Keratinocyte (primary cell): ENCODE measurements around the gene FCHSD1.

ENCODE experiments used
- EZH2 ChIP-seq: IDR thresholded peaks from one replicate; pipeline ENCODE4 v1.6.1; 2012; ENCODE audit warnings: inconsistent platforms, mild to moderate bottlenecking, low read length, moderate library complexity
- TF ChIP-seq, protein P1 (sequence below), 3 experiments: IDR thresholded peaks in 1 of 3; conservative IDR thresholded peaks in 1 of 3; optimal IDR thresholded peaks in 1 of 3; 2 replicates in 2 of 3; 3 replicates in 1 of 3; pipeline versions ENCODE3 to v1.5.1; 2011; ENCODE audit warnings: low read length in 3 of 3, mild to moderate bottlenecking in 3 of 3, moderate library complexity in 2 of 3, control low read depth in 1 of 3, inconsistent platforms in 1 of 3; ENCODE audit not compliant: insufficient read depth in 2 of 3; ENCODE audit errors: extremely low read depth in 1 of 3

DNA sequence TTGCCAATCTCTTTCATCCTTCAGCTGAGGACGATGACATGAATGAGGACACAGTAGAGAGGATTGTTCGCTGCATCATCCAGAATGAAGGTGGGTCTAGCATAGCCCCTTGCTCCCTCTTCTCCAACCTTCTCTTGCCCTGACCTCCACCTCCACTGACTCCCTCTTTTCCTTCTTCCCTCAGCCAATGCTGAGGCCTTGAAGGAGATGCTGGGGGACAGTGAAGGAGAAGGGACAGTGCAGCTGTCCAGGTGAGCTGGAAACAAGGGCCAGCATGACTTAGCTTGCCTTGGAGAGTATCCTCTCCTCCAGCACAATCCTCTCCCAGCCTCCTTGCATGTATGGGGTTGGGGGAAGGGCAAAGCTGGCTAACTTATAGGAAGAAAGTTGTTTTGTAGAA is 12.4 kb downstream of the FCHSD1 start:
- TF ChIP-seq EZH2, result no peak
- TF ChIP-seq, protein P1, sequence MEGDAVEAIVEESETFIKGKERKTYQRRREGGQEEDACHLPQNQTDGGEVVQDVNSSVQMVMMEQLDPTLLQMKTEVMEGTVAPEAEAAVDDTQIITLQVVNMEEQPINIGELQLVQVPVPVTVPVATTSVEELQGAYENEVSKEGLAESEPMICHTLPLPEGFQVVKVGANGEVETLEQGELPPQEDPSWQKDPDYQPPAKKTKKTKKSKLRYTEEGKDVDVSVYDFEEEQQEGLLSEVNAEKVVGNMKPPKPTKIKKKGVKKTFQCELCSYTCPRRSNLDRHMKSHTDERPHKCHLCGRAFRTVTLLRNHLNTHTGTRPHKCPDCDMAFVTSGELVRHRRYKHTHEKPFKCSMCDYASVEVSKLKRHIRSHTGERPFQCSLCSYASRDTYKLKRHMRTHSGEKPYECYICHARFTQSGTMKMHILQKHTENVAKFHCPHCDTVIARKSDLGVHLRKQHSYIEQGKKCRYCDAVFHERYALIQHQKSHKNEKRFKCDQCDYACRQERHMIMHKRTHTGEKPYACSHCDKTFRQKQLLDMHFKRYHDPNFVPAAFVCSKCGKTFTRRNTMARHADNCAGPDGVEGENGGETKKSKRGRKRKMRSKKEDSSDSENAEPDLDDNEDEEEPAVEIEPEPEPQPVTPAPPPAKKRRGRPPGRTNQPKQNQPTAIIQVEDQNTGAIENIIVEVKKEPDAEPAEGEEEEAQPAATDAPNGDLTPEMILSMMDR (optimal IDR thresholded peaks at IDR 0.05 in 1 of 3, IDR thresholded peaks at IDR 0.05 in 1 of 3, conservative IDR thresholded peaks at IDR 0.05 in 1 of 3; ENCODE audit: extremely low read depth in 1 of 3, insufficient read depth in 2 of 3, low read length in 3 of 3), result no peak
